WTC11 (cell line): ENCODE results near the gene WLS. TPM values are rescaled to one million over a fixed set of nuclear protein-coding genes. Genes with fewer than 3 reads are reported as not detected.

Source experiments
- ATAC-seq: fragments of 200-7000 bp; cut with Tn5 transposase; 2 replicates; pipeline ENCODE4 v1.10.0; 2021; ENCODE audit warnings: mild to moderate bottlenecking, moderate library complexity
- CTCF ChIA-PET: fragments of 300-600 bp; sonication (Branson Sonifier 250); formaldehyde crosslinking; loops from one replicate; lab custom pipeline; 2021; ENCODE audit warnings: antibody characterized with exemption; lab: Charles Lee
- POLR2A ChIA-PET: fragments of 350-600 bp; sonication (Branson Sonifier 250); formaldehyde crosslinking; loops from one replicate; lab custom pipeline; 2021; ENCODE audit warnings: antibody characterized with exemption; lab: Charles Lee
- DNase-seq: peaks from one replicate; pipeline ENCODE4 v3.0.0; 2021; ENCODE audit warnings: low spot score
- H3K27ac Mint-ChIP-seq: 2 replicates; pipeline ENCODE4 v1.8.0; 2021; ENCODE audit warnings: mixed read lengths
- H3K27me3 Mint-ChIP-seq: 2 replicates; pipeline ENCODE4 v1.8.0; 2021; ENCODE audit warnings: low read depth, mild to moderate bottlenecking, moderate library complexity, mixed read lengths
- H3K36me3 Mint-ChIP-seq: 2 replicates; pipeline ENCODE4 v1.8.0; 2021; ENCODE audit warnings: mixed read lengths
- H3K4me1 Mint-ChIP-seq: 2 replicates; pipeline ENCODE4 v1.8.0; 2022; ENCODE audit warnings: mixed read lengths
- H3K4me3 Mint-ChIP-seq: 2 replicates; pipeline ENCODE4 v1.8.0; 2021; ENCODE audit warnings: mild to moderate bottlenecking, moderate library complexity, mixed read lengths
- H3K9me3 Mint-ChIP-seq: 2 replicates; pipeline ENCODE4 v1.8.0; 2021; ENCODE audit warnings: mixed read lengths
- E2F5 ChIP-seq: sonication (generic); formaldehyde crosslinking; IDR thresholded peaks from 2 replicates; pipeline ENCODE4 v1.8.1; 2022; ENCODE audit warnings: mild to moderate bottlenecking, moderate library complexity, missing genetic modification reagents
- GABPB1 ChIP-seq: sonication (generic); formaldehyde crosslinking; IDR thresholded peaks from 2 replicates; pipeline ENCODE4 v1.8.1; 2023; ENCODE audit warnings: mild to moderate bottlenecking, missing genetic modification reagents
- GRHL2 ChIP-seq: fragments of 250-450 bp; sonication (Bioruptor Pico); IDR thresholded peaks from 2 replicates; pipeline ENCODE4 v1.8.0; 2022; ENCODE audit warnings: mild to moderate bottlenecking, moderate library complexity; ENCODE audit not compliant: insufficient replicate concordance, severe bottlenecking
- MYBL2 ChIP-seq: sonication (generic); formaldehyde crosslinking; IDR thresholded peaks from 2 replicates; pipeline ENCODE4 v1.8.1; 2023; ENCODE audit warnings: mild to moderate bottlenecking, moderate library complexity, missing genetic modification reagents
- NFATC4 ChIP-seq: fragments of 250-450 bp; sonication (Bioruptor Pico); IDR thresholded peaks from 2 replicates; pipeline ENCODE4 v1.9.0; 2021; ENCODE audit warnings: mild to moderate bottlenecking
- STAT6 ChIP-seq: sonication (generic); formaldehyde crosslinking; conservative IDR thresholded peaks from 2 replicates; pipeline ENCODE4 v1.8.1; 2023; ENCODE audit warnings: mild to moderate bottlenecking, low read depth, missing genetic modification reagents, moderate library complexity
- ZNF121 ChIP-seq: sonication (generic); formaldehyde crosslinking; IDR thresholded peaks from 2 replicates; pipeline ENCODE4 v1.8.0; 2023; ENCODE audit warnings: missing genetic modification reagents
- ZNF317 ChIP-seq: sonication (generic); formaldehyde crosslinking; IDR thresholded peaks from 2 replicates; pipeline ENCODE4 v1.8.1; 2023; ENCODE audit warnings: low read depth, mild to moderate bottlenecking, moderate library complexity, missing genetic modification reagents, borderline replicate concordance
- ZNF423 ChIP-seq: fragments of 250-450 bp; sonication (Bioruptor Pico); IDR thresholded peaks from 2 replicates; pipeline ENCODE4 v2.1.2; 2022; ENCODE audit warnings: mild to moderate bottlenecking, moderate library complexity
- ZNF671 ChIP-seq: fragments of 250-450 bp; sonication (Bioruptor Pico); IDR thresholded peaks from 2 replicates; pipeline ENCODE4 v1.8.0; 2021; ENCODE audit warnings: mild to moderate bottlenecking
- total RNA-seq: library from RNA; stranded (reverse); gene quantifications from 3 replicates; pipeline ENCODE4 v1.2.3, GENCODE V29; 2021
- TF ChIP-seq, protein P1 (sequence below): sonication (generic); formaldehyde crosslinking; IDR thresholded peaks from 2 replicates; pipeline ENCODE4 v1.8.1; 2023; ENCODE audit warnings: mild to moderate bottlenecking, missing genetic modification reagents, borderline replicate concordance
- TF ChIP-seq, protein P2 (sequence below): sonication (generic); formaldehyde crosslinking; IDR thresholded peaks from 2 replicates; pipeline ENCODE4 v1.8.1; 2022; ENCODE audit warnings: low read depth, missing genetic modification reagents, borderline replicate concordance
- TF ChIP-seq, protein P3 (sequence below): sonication (generic); formaldehyde crosslinking; IDR thresholded peaks from 2 replicates; pipeline ENCODE4 v1.8.0; 2023; ENCODE audit warnings: missing genetic modification reagents, mild to moderate bottlenecking, borderline replicate concordance

The WLS gene
- total RNA-seq, 1 experiment from 2014 or later, result 4.5 TPM

DNA sequence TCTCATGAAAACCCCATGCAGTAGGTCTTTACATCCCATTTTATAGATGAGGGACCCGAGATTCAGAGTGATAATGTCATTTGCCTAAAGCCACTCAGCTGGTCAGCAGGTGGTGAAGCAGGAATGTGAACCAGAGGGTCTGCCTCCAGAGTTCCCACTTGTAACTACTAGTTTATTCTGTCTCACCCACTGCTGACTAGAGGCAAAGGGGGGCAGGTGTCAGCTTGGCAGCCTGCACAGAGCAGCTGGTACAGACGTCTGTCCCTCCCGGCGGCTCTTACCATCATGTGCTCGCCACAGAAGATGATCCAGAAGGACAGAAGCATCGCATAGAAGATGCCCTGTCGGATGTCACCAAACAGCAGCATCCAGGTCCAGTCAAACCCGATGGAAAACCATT lies 82.4 kb downstream of the WLS start:
- ATAC-seq (no peak), DNase-seq (no peak)
- Mint-ChIP-seq H3K4me3 (no peak overlapping the region), H3K9me3 (no peaks in the 10 kb centered on the region), H3K4me1 (peaks cover 22% of the 10 kb centered on the region), H3K27me3 (no peaks in the 10 kb centered on the region), H3K36me3 (no peaks in the 10 kb centered on the region), H3K27ac (no peak overlapping the region)
- POLR2A ChIA-PET, result no interaction called here
- TF ChIP-seq GRHL2 (CRISPR knock-in tag) (no peak), NFATC4 (CRISPR knock-in tag) (no peak)
- TF ChIP-seq, protein P1, sequence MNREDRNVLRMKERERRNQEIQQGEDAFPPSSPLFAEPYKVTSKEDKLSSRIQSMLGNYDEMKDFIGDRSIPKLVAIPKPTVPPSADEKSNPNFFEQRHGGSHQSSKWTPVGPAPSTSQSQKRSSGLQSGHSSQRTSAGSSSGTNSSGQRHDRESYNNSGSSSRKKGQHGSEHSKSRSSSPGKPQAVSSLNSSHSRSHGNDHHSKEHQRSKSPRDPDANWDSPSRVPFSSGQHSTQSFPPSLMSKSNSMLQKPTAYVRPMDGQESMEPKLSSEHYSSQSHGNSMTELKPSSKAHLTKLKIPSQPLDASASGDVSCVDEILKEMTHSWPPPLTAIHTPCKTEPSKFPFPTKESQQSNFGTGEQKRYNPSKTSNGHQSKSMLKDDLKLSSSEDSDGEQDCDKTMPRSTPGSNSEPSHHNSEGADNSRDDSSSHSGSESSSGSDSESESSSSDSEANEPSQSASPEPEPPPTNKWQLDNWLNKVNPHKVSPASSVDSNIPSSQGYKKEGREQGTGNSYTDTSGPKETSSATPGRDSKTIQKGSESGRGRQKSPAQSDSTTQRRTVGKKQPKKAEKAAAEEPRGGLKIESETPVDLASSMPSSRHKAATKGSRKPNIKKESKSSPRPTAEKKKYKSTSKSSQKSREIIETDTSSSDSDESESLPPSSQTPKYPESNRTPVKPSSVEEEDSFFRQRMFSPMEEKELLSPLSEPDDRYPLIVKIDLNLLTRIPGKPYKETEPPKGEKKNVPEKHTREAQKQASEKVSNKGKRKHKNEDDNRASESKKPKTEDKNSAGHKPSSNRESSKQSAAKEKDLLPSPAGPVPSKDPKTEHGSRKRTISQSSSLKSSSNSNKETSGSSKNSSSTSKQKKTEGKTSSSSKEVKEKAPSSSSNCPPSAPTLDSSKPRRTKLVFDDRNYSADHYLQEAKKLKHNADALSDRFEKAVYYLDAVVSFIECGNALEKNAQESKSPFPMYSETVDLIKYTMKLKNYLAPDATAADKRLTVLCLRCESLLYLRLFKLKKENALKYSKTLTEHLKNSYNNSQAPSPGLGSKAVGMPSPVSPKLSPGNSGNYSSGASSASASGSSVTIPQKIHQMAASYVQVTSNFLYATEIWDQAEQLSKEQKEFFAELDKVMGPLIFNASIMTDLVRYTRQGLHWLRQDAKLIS (CRISPR knock-in tag), result no peak
- TF ChIP-seq, protein P2, sequence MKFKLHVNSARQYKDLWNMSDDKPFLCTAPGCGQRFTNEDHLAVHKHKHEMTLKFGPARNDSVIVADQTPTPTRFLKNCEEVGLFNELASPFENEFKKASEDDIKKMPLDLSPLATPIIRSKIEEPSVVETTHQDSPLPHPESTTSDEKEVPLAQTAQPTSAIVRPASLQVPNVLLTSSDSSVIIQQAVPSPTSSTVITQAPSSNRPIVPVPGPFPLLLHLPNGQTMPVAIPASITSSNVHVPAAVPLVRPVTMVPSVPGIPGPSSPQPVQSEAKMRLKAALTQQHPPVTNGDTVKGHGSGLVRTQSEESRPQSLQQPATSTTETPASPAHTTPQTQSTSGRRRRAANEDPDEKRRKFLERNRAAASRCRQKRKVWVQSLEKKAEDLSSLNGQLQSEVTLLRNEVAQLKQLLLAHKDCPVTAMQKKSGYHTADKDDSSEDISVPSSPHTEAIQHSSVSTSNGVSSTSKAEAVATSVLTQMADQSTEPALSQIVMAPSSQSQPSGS (CRISPR knock-in tag), result no peak
- TF ChIP-seq, protein P3, sequence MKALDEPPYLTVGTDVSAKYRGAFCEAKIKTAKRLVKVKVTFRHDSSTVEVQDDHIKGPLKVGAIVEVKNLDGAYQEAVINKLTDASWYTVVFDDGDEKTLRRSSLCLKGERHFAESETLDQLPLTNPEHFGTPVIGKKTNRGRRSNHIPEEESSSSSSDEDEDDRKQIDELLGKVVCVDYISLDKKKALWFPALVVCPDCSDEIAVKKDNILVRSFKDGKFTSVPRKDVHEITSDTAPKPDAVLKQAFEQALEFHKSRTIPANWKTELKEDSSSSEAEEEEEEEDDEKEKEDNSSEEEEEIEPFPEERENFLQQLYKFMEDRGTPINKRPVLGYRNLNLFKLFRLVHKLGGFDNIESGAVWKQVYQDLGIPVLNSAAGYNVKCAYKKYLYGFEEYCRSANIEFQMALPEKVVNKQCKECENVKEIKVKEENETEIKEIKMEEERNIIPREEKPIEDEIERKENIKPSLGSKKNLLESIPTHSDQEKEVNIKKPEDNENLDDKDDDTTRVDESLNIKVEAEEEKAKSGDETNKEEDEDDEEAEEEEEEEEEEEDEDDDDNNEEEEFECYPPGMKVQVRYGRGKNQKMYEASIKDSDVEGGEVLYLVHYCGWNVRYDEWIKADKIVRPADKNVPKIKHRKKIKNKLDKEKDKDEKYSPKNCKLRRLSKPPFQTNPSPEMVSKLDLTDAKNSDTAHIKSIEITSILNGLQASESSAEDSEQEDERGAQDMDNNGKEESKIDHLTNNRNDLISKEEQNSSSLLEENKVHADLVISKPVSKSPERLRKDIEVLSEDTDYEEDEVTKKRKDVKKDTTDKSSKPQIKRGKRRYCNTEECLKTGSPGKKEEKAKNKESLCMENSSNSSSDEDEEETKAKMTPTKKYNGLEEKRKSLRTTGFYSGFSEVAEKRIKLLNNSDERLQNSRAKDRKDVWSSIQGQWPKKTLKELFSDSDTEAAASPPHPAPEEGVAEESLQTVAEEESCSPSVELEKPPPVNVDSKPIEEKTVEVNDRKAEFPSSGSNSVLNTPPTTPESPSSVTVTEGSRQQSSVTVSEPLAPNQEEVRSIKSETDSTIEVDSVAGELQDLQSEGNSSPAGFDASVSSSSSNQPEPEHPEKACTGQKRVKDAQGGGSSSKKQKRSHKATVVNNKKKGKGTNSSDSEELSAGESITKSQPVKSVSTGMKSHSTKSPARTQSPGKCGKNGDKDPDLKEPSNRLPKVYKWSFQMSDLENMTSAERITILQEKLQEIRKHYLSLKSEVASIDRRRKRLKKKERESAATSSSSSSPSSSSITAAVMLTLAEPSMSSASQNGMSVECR, result no peak
- CTCF ChIA-PET, result no interaction called here

DNA sequence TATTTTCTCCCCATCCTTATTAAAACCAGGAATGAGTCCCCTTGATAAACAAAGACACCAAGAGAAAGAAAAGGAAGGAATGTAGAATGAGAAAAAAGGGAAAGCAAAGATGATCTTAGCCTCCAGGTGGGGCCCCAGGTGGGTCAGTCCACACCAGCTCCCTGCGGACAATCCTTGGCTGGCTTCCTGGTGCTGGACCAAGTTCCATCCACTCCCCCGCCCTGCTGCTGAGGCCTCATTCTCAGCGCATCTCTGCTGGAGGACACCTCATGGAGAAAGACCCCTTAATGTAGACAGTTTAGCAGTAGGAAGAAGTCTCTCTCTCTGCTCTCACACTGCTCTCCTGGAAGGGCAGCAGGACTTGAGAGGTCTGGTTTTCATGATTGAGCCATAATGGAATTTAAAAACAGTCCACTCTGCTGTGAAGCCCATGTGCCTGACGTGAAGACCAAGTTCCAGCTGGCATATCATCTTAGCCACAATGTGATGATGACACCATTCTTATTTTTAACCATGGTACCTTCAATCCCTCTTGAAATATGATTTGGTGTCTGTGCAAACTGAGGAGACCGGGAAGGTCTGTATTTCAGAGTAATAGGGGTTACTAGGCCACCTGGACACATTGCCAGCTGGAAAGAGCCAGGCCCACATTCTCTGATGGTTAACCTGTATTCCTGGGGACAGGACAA lies 83.1 kb downstream of the WLS start:
- no peak overlapping the region for H3K27ac Mint-ChIP-seq
- no peaks in the 10 kb centered on the region for H3K36me3 Mint-ChIP-seq
- H3K4me3 Mint-ChIP-seq, result no peak overlapping the region
- no peak for DNase-seq
- peaks cover 22% of the 10 kb centered on the region for H3K4me1 Mint-ChIP-seq
- TF ChIP-seq ZNF423 (CRISPR knock-in tag) (no peak), STAT6 (no peak), ZNF317 (CRISPR knock-in tag) (no peak), ZNF671 (CRISPR knock-in tag) (no peak), E2F5 (CRISPR knock-in tag) (no peak), GABPB1 (CRISPR knock-in tag) (no peak), ZNF121 (CRISPR knock-in tag) (no peak), MYBL2 (CRISPR knock-in tag) (no peak)
- TF ChIP-seq, protein P1 (CRISPR knock-in tag), result no peak
- ChIA-PET CTCF (interaction anchor here (1.1 to 1.5 kb wide), 3 partner anchors 13 to 194 kb away, joined by 4 to 7 read pairs (median 5); no protein-coding TSS in a partner anchor), POLR2A (no interaction called here)
- ATAC-seq, result peak; percentile 32
- no peaks in the 10 kb centered on the region for H3K9me3 Mint-ChIP-seq
- no peaks in the 10 kb centered on the region for H3K27me3 Mint-ChIP-seq
